Measurements from ENCODE around the gene GIT1. TPM values are rescaled to one million over a fixed set of nuclear protein-coding genes. Genes with fewer than 3 reads are reported as not detected.

GIT1 gene
- total RNA-seq, 2 donors from 2014 or later = 24.1 to 35.3 TPM

GRCh38 chr17:29577001-29577370 is 12.5 kb downstream of the GIT1 start:
- Histone ChIP-seq H3K4me1 (ENCODE audit: control insufficient read depth in 1 of 2, low read depth in 2 of 2) (peaks cover 3 to 31% of the 10 kb centered on the region in 2 donors), H3K4me3 (no peak overlapping the region), H3K9me3 (no peaks in the 10 kb centered on the region), H3K27me3 (replicated peaks; ENCODE audit: insufficient read depth) (no peaks in the 10 kb centered on the region), H3K27ac (no peak overlapping the region), H3K36me3 (peaks cover 33% of the 10 kb centered on the region)
- no peak for DNase-seq (ENCODE audit: low spot score)
- no peak for TF ChIP-seq CTCF (IDR thresholded peaks at IDR 0.05)
- ATAC-seq (ENCODE audit: insufficient number of reproducible peaks, low FRiP score, low read depth) = no peak

GRCh38 chr17:29576214-29577000 is 13.0 kb downstream of the GIT1 start:
- Histone ChIP-seq H3K27ac (no peak overlapping the region), H3K4me1 (ENCODE audit: control insufficient read depth in 1 of 2, low read depth in 2 of 2) (peaks cover 3 to 37% of the 10 kb centered on the region in 2 donors), H3K27me3 (replicated peaks; ENCODE audit: insufficient read depth) (no peaks in the 10 kb centered on the region), H3K36me3 (peaks cover 31% of the 10 kb centered on the region), H3K4me3 (no peak overlapping the region), H3K9me3 (no peaks in the 10 kb centered on the region)
- ATAC-seq (ENCODE audit: insufficient number of reproducible peaks, low FRiP score, low read depth) (no peak), DNase-seq (ENCODE audit: low spot score) (no peak)
- TF ChIP-seq CTCF (IDR thresholded peaks at IDR 0.05) = no peak

- no peak overlapping the region for H3K27ac ChIP-seq
Measured at GRCh38 chr17:29575511-29576213, 13.8 kb downstream of the GIT1 start.

GRCh38 chr17:29574732-29575510 is 14.5 kb downstream of the GIT1 start:
- ATAC-seq (ENCODE audit: insufficient number of reproducible peaks, low FRiP score, low read depth) = no peak
- Histone ChIP-seq H3K27me3 (replicated peaks; ENCODE audit: insufficient read depth) (no peaks in the 10 kb centered on the region), H3K9me3 (no peaks in the 10 kb centered on the region), H3K36me3 (peaks cover 28% of the 10 kb centered on the region), H3K4me3 (no peak overlapping the region), H3K4me1 (ENCODE audit: control insufficient read depth in 1 of 2, low read depth in 2 of 2) (peaks cover 3 to 44% of the 10 kb centered on the region in 2 donors), H3K27ac (no peak overlapping the region)
- TF ChIP-seq CTCF (IDR thresholded peaks at IDR 0.05) = no peak
- DNase-seq (ENCODE audit: low spot score) = no peak

More at GRCh38 chr17:29575511-29576213, 13.8 kb downstream of the GIT1 start:
- H3K4me1 ChIP-seq (ENCODE audit: control insufficient read depth in 1 of 2, low read depth in 2 of 2) = peaks cover 3 to 41% of the 10 kb centered on the region in 2 donors
- H3K4me3 ChIP-seq = no peak overlapping the region
- no peaks in the 10 kb centered on the region for H3K27me3 ChIP-seq (replicated peaks; ENCODE audit: insufficient read depth)
- no peak for TF ChIP-seq CTCF (IDR thresholded peaks at IDR 0.05)
- H3K9me3 ChIP-seq = no peaks in the 10 kb centered on the region
- H3K36me3 ChIP-seq = peaks cover 28% of the 10 kb centered on the region
- DNase-seq (ENCODE audit: low spot score) = no peak
- no peak for ATAC-seq (ENCODE audit: insufficient number of reproducible peaks, low FRiP score, low read depth)
